K562 (cell line): ENCODE data around the gene RIPK4. TPM values are rescaled to one million over a fixed set of nuclear protein-coding genes. Genes with fewer than 3 reads are reported as not detected.

Experiments used
- ATAC-seq: fragments of 200-7000 bp; cut with Tn5 transposase; 3 replicates; pipeline ENCODE4 v1.9.1; 2020; ENCODE audit warnings: moderate library complexity
- BruUV-seq: library from RNA; stranded (reverse); fragments of 400-500 nt; replicated peaks from 2 replicates; lab custom pipeline; 2021; lab: Mats Ljungman, UMichigan
- CTCF ChIA-PET: fragments of 300-600 bp; formaldehyde crosslinking; extraction: SDS; loops from one replicate; lab custom pipeline; 2021; ENCODE audit warnings: low intra/inter-chr PET ratio; lab: Yijun Ruan, JAX
- POLR2A ChIA-PET: fragments of 300-600, 350-650 bp; sonication (Branson Sonifier 250); formaldehyde crosslinking; extraction: SDS; loops from one replicate; lab custom pipeline; 2021; ENCODE audit warnings: antibody characterized with exemption, inconsistent platforms; lab: Yijun Ruan, JAX
- DNase-seq, 4 experiments: peaks; one replicate each; pipeline versions ENCODE4 v3.0.0 to v3.0.0-alpha.2; 2011 to 2018; ENCODE audit warnings: low spot score in 3 of 4, mixed read lengths in 3 of 4; ENCODE audit errors: extremely low read depth in 1 of 4
- FAIRE-seq: peaks from 2 replicates; lab custom pipeline; 2011; peaks lifted over from hg19 to GRCh38; lab: Jason Lieb, UNC
- H2AFZ ChIP-seq: 2 replicates; pipeline ENCODE4 v1.6.0; 2011; ENCODE audit warnings: low read depth, low read length, control low read depth, inconsistent platforms
- H3K27ac ChIP-seq: fragments of 200-600 bp; 3 replicates; pipeline ENCODE4 v1.8.0; 2011; ENCODE audit warnings: low read depth, mild to moderate bottlenecking, control low read depth, inconsistent platforms, low read length, moderate library complexity, mixed read lengths; ENCODE audit errors: extremely low read depth
- H3K27me3 ChIP-seq, 2 experiments: fragments of 300-600 bp in 1 of 2; 2 replicates in 1 of 2; 3 replicates in 1 of 2; pipeline versions ENCODE4 v1.6.0 to v1.8.0; 2011; ENCODE audit warnings: inconsistent platforms in 2 of 2, low read length in 2 of 2, mild to moderate bottlenecking in 1 of 2, mixed read lengths in 1 of 2, moderate library complexity in 1 of 2; ENCODE audit not compliant: control insufficient read depth in 2 of 2, insufficient read depth in 2 of 2
- H3K36me3 ChIP-seq: fragments of 300-600 bp; 3 replicates; pipeline ENCODE4 v1.8.0; 2011; ENCODE audit warnings: mild to moderate bottlenecking, low read length, inconsistent platforms; ENCODE audit not compliant: control insufficient read depth, insufficient read depth
- H3K4me1 ChIP-seq, 2 experiments: fragments of 200-600 bp in 1 of 2; replicated peaks in 1 of 2; 2 replicates in 1 of 2; 3 replicates in 1 of 2; pipeline versions ENCODE4 v1.5.1 to v1.8.0; 2011; ENCODE audit warnings: inconsistent platforms in 2 of 2, low read length in 2 of 2, mild to moderate bottlenecking in 1 of 2, mixed read lengths in 1 of 2, moderate library complexity in 1 of 2; ENCODE audit not compliant: control insufficient read depth in 2 of 2, insufficient read depth in 2 of 2
- H3K4me2 ChIP-seq: 2 replicates; pipeline ENCODE4 v1.6.1; 2011; ENCODE audit warnings: low read length, control low read depth, inconsistent platforms, mixed read lengths; ENCODE audit not compliant: insufficient read depth
- H3K4me3 ChIP-seq: fragments of 200-600 bp; sonication (generic), shearing (Covaris generic); 2 replicates; pipeline ENCODE4 v1.5.1; 2016; ENCODE audit warnings: control low read depth, inconsistent platforms
- H3K79me2 ChIP-seq: fragments of 200-600 bp; 3 replicates; pipeline ENCODE4 v1.8.0; 2011; ENCODE audit warnings: low read length, inconsistent platforms; ENCODE audit not compliant: control insufficient read depth, insufficient read depth
- H3K9ac ChIP-seq, 2 experiments: 2 replicates each; pipeline versions ENCODE4 v1.6.0 to v1.6.1; 2011; ENCODE audit warnings: low read depth in 2 of 2, low read length in 2 of 2, control low read depth in 1 of 2, inconsistent platforms in 1 of 2, mild to moderate bottlenecking in 1 of 2, mixed read lengths in 1 of 2; ENCODE audit not compliant: insufficient read depth in 1 of 2
- H3K9me1 ChIP-seq: one replicate; pipeline ENCODE4 v1.6.0; 2011; ENCODE audit warnings: inconsistent platforms, mild to moderate bottlenecking, low read length, moderate library complexity; ENCODE audit not compliant: control insufficient read depth, insufficient read depth
- H3K9me3 ChIP-seq: replicated peaks from 2 replicates; pipeline ENCODE4 v1.5.1; 2011; ENCODE audit warnings: low read depth, low read length, inconsistent platforms; ENCODE audit not compliant: control insufficient read depth, insufficient read depth
- H4K20me1 ChIP-seq: replicated peaks from 2 replicates; pipeline ENCODE4 v1.6.1; 2011; ENCODE audit warnings: low read length, inconsistent platforms, mixed read lengths; ENCODE audit not compliant: control insufficient read depth, insufficient read depth
- CCAR2 ChIP-seq: fragments of 200-400 bp; formaldehyde crosslinking; IDR thresholded peaks from 2 replicates; pipeline ENCODE4 v1.6.1; 2017; ENCODE audit warnings: mild to moderate bottlenecking, low read depth, low read length
- KHSRP ChIP-seq: fragments of 450-650 bp; IDR thresholded peaks from 2 replicates; pipeline ENCODE4 v1.6.1; 2017
- SIX5 ChIP-seq, 2 experiments: IDR thresholded peaks; 2 replicates each; pipeline ENCODE4 v1.6.1; 2011; ENCODE audit warnings: low read length in 2 of 2, borderline replicate concordance in 1 of 2, low read depth in 1 of 2, mild to moderate bottlenecking in 1 of 2, moderate library complexity in 1 of 2; ENCODE audit not compliant: insufficient read depth in 1 of 2
- U2AF1 ChIP-seq: fragments of 200-400 bp; formaldehyde crosslinking; optimal IDR thresholded peaks from 2 replicates; pipeline ENCODE3; 2017; ENCODE audit warnings: mild to moderate bottlenecking, low read depth, low read length, moderate library complexity
- ZFP91 ChIP-seq: sonication (generic); formaldehyde crosslinking; IDR thresholded peaks from 2 replicates; pipeline ENCODE4 v1.8.0; 2022; ENCODE audit warnings: mild to moderate bottlenecking, missing genetic modification reagents
- ZKSCAN1 ChIP-seq: fragments of 150-350 bp; IDR thresholded peaks from 2 replicates; pipeline ENCODE4 v1.6.1; 2016; ENCODE audit warnings: low read depth, low read length
- ZNF3 ChIP-seq: fragments of 250-450 bp; sonication (Bioruptor Pico); IDR thresholded peaks from 2 replicates; pipeline ENCODE4 v1.5.0; 2021; ENCODE audit warnings: mild to moderate bottlenecking, moderate library complexity
- in situ Hi-C: fragments of 300-500 bp; cut with MboI; formaldehyde crosslinking; loops from 4 replicates; pipeline ENCODE4 v1.15.0; 2018; ENCODE audit warnings: inconsistent platforms, mixed read lengths
- intact Hi-C: fragments of 100-400 bp; cut with micrococcal nuclease; formaldehyde crosslinking; loops from 2 replicates; pipeline ENCODE4 v1.14.2; 2022
- polyA plus RNA-seq, 8 experiments: library from polyadenylated mRNA; depleted of rRNA in 4 of 8; stranded (reverse) in 5 of 8; unstranded in 3 of 8; fragments of >200 nt; fragmentation: Nextera tagmentation in 2 of 8; fragmentation: Illumina TruSeq in 1 of 8; extraction: Ambion mirVana in 2 of 8; extraction: Trizol in 1 of 8; gene quantifications; 2 replicates each; pipeline versions ENCODE4 v1.2.1 to v1.2.3, GENCODE V29; 2011 to 2014; ENCODE audit warnings: inconsistent platforms in 1 of 8, missing spikeins in 1 of 8
- total RNA-seq, 7 experiments: library from RNA; depleted of rRNA in 6 of 7; stranded (reverse); fragments of >200 nt in 6 of 7; fragmentation: Illumina TruSeq in 2 of 7; extraction: Trizol in 2 of 7; gene quantifications; 2 replicates each; pipeline versions ENCODE4 v1.2.1 to v1.2.3, GENCODE V29; 2011 to 2021; ENCODE audit warnings: low replicate concordance in 1 of 7

RIPK4 gene
- total and polyA plus RNA-seq, 9 of the 15 experiments (the other 6 are each of a cell fraction or from before 2014, with no cell fraction given): not detected

GRCh38 chr21:41707960-41708330 lies 58.9 kb downstream of the RIPK4 start:
- Histone ChIP-seq H3K4me1 (peaks cover 0 to 7% of the 10 kb centered on the region in 2 experiments; a peak in 2 of 5 replicates), H3K4me3 (no peak overlapping the region), H3K9me1 (no peaks in the 10 kb centered on the region), H3K27me3 (peaks cover 27 to 56% of the 10 kb centered on the region in 2 experiments; a peak in 4 of 5 replicates), H2AFZ (no peak overlapping the region), H4K20me1 (0 out of 2 replicates have a peak, but pooled peaks cover 3% of the 10 kb centered on the region), H3K9me3 (no peaks in the 10 kb centered on the region), H3K9ac (no peak overlapping the region), H3K79me2 (no peaks in the 10 kb centered on the region), H3K4me2 (no peak overlapping the region), H3K27ac (no peak overlapping the region), H3K36me3 (no peaks in the 10 kb centered on the region)
- in situ Hi-C loops: no loop called here
- TF ChIP-seq ZFP91 (CRISPR knock-in tag) (no peak), SIX5 (IDR thresholded peaks at IDR 0.05; ENCODE audit: borderline replicate concordance in 1 of 2, insufficient read depth in 1 of 2, low read depth in 1 of 2, low read length in 2 of 2) (no peak), CCAR2 (no peak), ZKSCAN1 (no peak), ZNF3 (no peak), U2AF1 (no peak), KHSRP (no peak)
- FAIRE-seq (no peak), DNase-seq (no peak), ATAC-seq (no peak)
- CTCF ChIA-PET: no interaction called here
- BruUV-seq: no TSS peak
- intact Hi-C loops: no loop called here
- POLR2A ChIA-PET: no interaction called here
